HL-60 (cell line): ENCODE measurements around the gene HRH1.

Experiments used
- CTCF ChIP-seq: IDR thresholded peaks from one replicate; pipeline ENCODE4 v1.5.1; 2011; ENCODE audit warnings: low read length, control low read depth, inconsistent platforms; ENCODE audit not compliant: insufficient read depth
- GABPA ChIP-seq: IDR thresholded peaks from 2 replicates; pipeline ENCODE4 v1.6.1; 2012; ENCODE audit warnings: low read depth
- POLR2AphosphoS5 ChIP-seq: IDR thresholded peaks from 2 replicates; pipeline ENCODE4 v1.6.1; 2012; ENCODE audit warnings: low read depth
- REST ChIP-seq: IDR thresholded peaks from 2 replicates; pipeline ENCODE4 v1.6.1; 2012; ENCODE audit warnings: low read depth; ENCODE audit not compliant: insufficient replicate concordance
- SPI1 ChIP-seq: IDR thresholded peaks from 2 replicates; pipeline ENCODE4 v1.6.1; 2012; ENCODE audit warnings: low read depth, mild to moderate bottlenecking, borderline replicate concordance

GRCh38 chr3:11221818-11222415, 67.6 kb downstream of the HRH1 start:
- no peak for TF ChIP-seq POLR2AphosphoS5
- no peak for TF ChIP-seq CTCF
- no peak for TF ChIP-seq SPI1
- TF ChIP-seq GABPA, result no peak
- TF ChIP-seq REST, result no peak
